Measurements from ENCODE around the gene TNS1.

TNS1 gene

DNA sequence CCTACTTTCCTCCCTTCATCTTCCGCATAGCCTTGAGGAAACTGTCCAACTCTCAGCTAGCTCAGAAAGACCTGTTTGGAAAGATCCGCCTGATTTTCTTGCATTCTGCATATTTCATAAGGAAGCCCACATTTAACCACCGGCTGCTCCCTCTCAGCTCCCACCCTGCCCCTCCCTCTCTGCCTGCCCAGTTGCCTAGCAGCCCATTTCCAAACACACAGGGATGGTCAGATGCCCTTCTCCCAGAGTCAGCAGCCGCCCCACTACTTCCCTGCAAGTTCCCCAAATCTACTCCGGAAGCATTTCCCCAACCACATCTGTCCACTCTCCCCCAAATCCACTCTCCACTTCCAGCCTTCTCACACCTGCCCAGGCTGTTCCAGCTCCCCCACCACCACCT, 96.0 kb downstream of the TNS1 start:
- DNase-seq = no peak

DNA sequence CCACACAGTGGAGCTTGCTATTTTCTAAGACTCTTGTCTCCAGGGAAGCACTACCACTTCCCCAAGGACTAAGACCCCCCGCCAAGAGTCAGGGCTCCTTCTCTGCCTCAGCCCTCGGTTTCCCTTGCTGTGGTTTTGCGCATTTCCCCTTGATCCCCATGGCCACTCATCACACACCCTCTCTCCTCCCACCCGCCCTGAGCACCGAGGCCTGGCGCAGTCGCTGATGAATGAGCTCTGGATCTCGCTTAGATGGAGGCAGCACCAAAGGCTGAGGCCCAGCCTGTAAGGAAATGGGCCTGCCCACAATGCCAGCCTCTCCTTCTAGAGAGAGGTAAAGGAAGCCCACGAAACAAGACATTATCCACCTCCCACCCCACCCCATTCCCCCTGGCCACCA, 96.9 kb downstream of the TNS1 start:
- no peak for DNase-seq

DNA sequence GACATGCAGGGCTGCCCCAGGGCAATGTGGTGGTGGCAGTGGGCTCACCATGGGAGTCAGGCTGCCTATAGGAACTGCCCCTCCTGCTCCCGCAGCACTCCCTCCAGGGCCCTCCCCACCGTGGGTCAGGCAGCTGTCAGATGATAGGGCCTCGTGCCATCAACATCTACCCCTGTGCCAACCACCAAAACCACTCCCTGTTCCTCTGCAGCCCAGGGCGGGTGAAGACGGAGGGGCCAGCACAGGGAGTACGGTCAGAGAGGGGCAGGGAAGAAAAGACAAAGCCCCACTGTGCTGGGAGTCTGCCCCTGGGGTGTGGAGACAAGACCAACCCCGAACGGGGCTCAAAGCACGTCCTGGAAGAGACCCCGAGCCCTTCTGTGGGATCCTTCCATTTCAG, 97.4 kb downstream of the TNS1 start:
- no peak for DNase-seq

DNA sequence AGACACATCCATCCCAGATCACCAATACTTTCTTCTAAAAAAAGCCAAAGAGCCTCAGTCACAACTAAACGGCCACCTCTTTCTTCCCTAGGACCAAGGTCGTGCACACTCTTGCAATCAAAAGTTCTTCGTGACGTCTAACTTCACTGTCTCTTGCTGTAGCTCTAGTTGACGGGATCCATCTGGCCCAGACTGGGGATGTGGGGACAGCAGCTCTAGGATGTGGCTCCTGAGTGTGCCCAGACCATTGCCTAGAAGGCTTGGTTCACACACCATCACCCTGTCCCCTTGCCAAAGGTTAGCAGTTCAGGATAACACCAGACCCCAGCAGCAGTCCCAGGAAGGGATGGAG, 98.2 kb downstream of the TNS1 start:
- no peak for DNase-seq

DNA sequence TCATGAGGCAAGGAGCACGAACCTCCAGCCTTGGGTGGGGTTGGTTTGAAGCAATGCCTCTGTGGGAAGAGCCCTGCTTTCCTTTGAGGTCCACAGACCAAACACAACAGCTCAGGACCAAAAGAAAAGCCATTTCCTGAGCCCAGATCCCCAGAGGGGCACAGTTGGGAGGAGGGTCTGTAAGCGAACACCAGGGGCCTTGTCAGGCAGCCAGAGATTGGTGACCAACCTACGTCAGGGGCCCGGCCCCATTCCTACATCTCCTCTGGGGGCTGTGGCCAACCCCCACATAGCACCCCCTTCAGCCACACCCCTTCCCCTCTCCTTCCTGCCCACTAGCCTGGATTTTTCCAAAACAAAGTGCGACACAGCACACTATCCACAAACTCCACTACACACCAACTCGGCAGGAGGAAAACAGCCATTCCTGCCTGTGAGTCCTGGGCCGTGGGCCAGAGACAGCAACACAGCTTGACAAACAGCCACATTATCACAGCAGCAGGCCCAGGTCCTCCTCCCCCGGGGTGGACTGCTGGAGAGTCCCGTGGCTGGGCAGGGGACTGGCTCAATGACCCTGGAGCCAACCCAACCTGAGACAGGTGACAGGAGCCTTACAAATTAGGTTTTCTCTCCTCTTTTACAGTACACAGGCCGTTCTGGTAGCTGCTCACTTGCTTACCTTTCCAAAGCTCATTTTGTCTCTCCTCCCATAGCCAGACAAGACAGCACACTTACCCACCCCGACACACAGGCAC, 98.8 kb downstream of the TNS1 start:
- no peak for DNase-seq

DNA sequence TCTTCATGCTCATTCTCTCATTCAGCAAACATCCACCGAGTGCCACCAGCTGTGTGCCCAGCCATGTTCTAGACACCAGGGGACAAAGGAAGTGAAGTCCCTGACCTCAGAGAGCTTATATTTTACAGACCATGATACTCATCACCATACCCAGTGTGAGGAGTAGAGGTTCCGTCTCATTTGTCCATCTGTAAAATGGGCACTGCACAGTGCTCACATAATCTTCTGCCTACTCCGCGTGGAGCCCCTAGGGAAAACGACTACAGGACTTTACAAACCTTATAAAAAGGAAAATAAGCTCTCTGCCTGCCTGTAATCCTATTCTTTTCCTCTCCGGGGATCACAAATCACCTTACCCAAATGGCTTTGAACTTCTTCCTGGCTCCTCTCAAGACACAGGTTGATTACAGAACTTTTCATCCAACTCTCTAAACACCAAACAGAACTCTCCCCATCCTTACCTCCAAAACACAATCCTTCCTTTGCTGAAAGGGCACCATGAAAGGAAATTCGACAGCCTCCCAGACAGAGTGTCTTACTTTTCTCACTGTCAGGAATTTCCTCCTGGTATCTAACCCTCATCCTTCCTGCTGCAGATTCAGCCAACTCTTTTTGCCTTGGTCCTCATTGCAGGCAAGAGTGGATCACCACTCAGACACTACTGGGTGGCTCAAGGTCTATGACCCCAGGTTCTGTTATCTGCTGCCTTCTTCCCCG, 99.5 kb downstream of the TNS1 start:
- no peak for DNase-seq

DNA sequence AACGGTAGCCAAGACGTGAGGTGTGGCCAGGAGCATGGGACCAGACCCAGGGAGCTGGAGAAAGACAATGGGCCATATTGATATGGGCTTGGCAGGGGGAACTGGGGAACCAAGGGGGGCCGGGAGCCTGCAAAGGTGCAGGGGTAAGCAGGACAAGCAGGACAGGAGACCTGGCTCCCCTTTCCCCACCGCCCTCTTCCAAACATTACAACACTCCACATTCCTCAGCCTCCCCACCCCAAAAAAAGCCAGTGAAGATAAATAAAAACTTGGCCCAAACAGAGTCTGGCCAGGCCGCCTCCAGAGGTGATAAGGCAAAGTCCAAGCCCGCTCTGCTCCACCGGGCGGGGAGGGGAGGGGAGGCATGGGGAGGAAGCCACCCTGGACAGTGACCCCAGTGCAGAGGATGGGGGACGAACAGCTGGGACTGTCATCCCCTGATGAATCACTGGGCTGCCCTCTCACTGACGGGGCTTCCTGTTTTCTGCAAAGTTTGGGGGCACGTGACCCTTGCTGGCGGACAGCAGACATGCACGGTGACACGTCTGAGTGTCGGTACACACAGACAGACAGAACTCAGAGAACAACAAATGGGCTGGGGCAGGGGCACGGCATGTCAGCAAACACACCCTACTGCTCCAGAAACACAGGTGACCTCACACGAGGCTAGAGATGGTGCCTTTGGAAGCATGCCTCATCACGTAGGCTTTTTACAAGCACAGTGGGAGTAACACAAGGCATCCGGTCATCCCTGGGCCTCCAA, 100.2 kb downstream of the TNS1 start:
- DNase-seq = no peak

DNA sequence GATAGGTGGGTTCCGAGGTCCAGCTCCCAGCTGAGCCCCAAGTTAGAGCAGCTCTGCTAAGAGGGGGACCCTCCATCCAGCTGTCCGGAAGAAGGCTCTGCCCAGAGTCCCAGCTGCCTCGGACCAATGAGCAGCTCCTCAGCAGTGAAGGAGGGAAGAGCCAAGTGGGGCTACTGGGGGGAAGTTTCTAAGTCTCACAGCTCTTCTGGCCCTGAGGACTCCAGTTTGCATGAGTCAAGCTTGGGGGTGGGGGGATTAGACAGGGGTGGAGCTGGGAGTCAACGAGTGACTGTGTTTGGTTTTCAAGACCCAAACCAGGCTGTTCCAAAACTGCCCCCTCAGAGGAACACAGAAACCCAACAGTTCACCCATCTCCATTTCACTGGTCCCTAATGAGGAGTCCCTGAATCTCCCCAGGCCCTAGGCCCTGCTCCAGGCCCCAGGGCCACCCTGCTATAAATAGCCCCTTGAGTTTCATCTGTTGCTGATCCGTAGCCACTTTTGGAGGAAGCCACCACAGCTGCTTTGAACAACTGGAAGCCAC, 100.9 kb downstream of the TNS1 start:
- no peak for DNase-seq

DNA sequence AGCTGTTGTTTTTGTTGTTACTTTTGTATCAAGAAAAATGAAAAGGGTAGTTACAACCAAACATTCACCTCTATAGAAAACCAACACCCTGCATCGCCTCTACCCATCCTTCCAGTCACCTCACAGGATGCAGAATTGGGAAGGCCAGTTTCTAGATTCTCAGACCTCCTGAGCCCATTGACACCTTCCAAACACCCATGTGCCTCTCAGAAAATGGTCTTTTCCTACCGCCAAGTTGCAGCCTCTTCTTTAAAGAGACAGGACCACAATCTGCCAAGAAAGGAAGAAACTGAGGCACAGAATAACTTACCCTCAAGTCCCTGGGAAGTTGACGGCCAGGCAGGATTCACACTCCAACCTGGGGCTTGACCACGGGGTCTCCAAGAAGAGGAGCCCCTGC, 101.4 kb downstream of the TNS1 start:
- no peak for DNase-seq

DNA sequence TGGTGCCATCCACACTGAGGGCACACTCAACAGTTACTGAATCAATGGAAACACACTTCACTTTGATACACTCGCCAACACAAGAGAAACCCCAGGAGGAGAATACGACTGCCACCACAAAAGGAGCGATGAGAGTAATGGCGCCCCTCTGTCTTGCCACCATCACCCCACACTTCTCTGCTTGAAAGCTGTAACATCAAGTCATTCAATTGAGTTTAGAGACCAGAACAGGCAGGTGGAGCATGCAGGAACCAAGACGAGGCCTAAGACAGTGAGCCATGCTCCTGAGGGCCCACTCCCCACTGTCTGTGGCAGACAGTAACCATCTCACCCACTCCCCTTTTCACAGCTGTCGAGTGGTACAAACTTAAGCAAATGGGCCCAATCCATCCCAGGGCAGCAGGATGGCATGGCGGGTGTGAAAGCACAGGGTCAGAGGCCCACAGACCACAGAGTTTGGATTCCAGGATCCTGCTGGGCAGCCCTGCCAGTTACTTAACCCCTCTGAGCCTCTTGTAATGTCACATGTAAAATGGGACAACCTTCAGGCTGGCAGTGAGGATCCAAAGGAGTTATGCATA, 101.9 kb downstream of the TNS1 start:
- DNase-seq = no peak

DNA sequence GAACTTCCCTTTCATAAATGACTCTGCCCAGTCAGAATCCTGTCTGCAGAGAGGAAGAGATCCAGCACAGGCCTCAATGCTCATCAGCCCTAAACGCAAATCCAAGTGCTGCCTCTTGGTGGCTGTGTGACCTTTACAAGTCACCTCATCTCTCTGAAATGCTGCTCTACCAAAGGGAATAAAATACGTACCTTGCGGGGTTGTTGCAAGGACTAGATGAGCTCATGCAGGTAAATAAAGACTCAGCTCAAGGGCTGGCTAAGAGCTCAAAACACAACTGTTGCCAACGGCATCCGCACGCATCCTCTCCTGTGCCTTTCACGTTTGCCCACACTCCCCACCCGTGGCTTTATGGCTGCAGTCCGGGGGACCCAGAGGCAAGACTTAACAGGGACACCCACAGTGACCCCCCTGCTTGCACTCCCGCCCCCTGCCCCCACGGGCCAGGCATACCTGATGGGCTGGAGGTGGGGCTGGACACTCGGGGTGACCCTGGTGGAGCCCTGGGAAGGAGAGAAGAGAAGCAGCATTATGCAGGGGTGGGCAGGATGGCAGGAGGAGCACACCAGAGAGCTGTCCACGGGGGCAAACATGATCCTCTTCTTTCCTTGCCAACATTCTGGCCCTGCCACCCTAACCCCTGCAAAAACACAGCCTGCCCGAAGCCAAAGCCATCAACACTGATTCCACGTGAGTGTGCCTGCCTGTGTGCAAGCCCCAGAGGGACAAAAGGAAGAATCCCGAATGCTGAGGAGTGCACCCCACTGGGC, 102.6 kb downstream of the TNS1 start:
- DNase-seq = peak; percentile 71

DNA sequence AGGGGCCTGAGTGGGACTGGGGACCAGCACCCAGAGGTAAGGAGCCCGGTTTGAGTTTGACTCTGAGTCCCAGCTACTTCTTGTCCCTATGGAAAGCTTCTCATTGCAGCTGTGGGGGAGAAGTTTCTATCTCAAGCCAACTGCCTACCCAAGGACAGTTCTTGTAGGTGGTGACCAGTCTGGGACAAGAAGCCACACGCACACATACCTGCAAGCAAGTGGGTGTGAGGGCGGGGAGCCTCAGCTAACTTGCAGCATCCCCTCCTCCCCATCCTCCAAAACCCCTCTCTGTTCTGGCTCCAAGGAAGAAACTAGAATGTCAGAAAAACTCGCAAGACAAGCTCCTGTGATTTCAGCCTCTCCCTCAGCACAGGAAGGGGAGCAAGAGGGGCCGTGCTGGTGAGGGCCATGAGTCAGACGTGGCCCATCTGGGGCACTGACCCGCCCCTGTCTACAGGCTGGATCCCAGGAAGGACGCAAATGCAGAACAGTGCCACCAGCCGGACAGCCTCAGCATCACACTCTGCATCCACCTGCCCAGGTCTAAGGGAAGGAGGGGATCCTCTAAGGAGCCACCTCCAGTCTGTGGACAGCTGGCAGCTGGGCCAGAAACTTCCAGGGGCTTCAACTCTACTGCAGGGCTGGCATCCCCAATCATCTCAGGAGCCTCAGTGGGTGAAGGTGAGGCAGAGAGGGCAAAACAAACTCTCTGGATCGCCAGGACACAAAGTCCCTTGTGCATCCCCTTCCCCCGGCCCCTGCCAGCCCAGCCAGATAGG, 103.4 kb downstream of the TNS1 start:
- no peak for DNase-seq

DNA sequence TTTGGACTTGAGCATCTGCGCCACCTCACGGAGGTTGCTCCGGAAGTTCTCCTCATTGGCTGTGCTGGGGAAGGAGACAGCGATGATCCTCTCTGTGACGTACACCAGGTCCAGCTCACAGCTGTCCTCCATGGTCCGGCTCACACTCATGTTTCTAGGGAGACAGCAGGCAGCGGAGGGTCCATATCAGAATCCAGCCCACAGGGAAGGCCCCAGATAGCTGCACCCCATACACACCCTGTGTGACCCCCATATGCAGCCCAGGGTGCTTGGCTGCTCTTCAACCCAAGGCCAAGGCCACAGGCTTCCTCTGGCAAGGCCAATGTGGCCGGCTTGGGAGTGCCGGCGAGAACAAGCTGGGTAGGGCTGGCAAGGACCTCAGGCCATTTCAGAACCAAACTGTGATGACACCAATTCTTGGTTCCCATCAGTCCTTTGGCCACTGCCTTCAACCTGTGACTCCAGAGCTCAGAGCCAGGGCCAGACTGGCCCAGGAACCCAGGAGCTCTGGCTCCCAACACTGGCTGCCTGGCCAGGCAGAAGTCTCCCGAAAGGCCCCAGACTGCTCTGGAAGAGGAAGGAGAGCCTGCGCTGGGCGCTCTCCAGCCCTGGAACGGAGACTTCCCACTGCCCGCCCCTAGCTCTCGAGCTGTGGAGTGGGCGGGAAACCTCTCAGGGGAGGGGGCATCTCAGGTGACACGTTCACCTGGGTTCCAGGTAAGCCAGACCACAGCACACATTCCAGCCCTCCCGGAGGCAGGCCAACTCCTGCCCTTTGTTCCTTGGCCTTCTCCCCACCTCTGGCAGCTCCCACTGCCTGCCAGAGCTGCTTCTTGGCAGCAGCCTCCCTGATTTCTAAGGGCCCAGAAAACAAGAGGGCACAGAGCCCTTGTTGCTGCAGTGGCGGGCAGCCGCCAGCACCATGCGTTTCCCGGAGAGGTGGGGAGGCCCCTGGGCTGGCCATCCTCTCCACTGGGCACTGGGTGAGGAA, 104.7 kb downstream of the TNS1 start:
- DNase-seq = peak; percentile 91

DNA sequence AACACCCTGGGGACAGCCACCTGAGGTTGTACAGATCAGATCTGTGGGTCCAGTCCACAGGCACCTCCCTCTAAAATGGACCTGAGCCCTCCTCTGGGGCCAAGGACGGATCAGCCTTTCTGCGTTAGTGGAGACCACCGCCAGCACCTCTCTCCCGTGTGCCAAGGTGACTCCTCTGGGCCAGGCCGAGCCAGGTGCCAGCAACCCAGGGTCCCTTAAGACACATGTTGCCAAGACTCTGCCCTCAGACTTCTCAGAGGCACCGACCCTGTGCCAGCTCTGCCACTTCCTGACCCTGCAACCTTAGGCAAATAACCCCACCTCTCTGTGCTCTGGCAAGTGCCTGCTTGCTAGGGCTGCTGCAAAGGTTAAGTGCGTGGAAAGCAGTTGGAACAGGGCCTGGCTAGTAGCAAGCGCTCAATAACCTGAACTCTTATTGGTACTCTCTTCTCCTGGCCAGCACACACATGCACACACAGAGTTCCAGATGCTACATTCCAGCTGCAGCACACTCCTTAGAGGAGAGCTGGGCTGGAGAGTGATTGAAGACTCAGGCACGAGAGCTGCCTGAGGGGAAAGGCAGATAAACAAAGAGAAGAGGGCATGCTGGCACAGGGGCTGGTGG, 105.6 kb downstream of the TNS1 start:
- peak; percentile 77 for DNase-seq

DNA sequence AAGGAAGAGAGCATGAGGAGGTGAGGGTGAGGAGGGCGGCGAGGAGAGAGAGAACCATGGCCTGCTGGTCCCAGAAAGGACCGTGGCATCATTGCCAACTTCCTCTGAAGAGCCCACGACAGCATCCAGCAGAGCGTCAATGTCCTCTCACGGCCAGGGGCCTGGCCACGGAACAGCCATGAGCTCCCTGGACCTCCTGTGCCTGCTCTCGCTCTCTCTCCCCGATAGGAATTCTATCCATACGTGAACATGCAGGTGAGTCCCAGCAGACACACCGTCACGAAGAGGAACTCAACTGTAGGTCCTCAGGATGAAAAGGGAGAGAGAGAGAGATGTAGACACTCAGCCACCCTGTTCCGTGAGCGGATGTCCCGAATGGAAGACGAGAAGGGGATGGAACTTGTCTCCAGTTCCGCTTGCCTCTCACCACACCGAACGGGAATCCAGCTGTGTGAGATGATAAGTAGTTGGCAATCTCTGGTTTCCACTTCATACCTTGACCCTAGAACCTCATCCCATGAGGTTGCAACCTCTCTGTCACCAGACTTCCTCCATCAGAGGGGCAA, 107.6 kb downstream of the TNS1 start:
- no peak for DNase-seq

DNA sequence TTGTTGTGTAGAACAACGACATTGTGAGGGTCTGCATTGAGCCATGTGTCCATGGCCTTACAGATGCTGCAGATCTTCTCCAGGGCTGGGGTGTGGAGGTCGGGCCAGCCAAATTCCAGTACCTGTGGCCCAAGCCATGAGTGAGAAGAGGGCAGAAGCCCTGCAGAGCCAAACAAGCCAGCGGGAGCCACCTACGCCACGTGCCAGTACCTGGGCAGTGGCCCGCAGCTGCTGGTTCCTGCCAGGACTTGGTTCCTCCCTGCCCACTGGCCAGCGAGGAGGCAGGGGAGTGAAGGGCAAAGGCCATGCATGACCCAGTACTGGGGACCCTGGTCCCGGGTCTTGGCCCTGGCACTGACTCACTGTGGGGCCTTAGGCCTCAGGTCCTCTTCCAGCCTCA, 109.4 kb downstream of the TNS1 start:
- DNase-seq = no peak

DNA sequence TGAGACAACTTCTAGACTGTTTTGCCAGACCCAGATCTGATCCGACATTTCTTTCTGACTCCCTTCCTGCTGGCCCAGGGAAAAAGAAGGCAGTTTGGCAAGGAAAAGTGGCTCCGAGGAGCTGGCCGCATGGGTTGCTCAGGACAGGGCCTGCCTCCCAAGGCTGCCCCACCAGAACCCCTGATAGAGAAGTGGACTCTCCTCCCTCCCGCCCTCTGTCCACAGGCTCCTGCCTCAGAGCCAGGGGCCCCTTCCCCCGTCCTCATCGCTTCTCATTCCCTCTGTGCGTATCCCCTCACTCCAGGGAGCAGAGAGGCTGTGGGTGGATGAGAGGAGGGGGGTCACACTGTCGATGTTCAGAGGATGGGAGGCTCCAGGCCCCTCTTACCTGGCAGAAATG, 110.2 kb downstream of the TNS1 start:
- DNase-seq = no peak

DNA sequence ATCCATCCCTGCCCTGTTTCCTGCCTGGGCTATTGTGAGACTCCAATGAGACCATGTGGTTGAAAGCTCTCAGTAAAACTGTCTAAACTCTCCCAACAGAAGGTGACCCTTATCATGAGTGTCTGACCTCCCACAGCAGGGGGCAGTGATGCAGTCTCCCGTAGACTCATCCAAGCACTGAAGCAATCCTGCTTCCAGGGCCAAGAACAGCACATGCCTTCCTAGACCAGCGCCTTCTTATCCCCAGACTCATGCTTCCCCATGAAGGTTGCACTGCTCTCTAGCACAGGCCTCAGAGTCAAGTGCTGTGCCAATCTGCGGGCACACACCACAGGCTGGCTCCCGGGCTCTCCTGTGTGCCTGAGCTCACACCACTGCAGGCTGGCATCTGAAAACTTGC, 112.3 kb downstream of the TNS1 start:
- DNase-seq = no peak

DNA sequence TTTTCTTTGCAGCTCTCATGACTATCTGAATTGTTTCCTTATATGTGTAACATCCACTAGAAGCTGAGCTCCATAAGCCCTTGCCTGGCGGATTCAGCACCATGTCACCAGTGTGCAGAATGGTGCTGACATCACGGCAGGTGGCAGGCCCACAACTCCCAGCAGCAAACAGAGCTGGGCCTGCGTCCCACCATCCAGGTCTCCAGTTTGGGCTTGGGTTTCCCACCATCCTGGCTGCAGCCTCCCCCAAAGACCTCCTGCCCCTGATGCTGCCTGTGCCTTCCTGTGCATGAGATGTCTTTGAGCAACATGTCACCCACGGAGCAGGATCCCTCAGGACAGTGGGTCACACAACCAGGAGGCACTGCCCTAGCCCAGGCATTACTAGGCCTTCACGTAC, 113.1 kb downstream of the TNS1 start:
- no peak for DNase-seq

Measured in DMS79 (cell line).